Liver (tissue), 3 donors: ENCODE measurements around the gene YY1.

Experiments
- FOXA1 ChIP-seq: IDR thresholded peaks from 2 replicates; pipeline ENCODE4 v1.6.1; 2016; ENCODE audit warnings: antibody characterized with exemption
- GABPA ChIP-seq, 2 donors: IDR thresholded peaks in 1 of 2; conservative IDR thresholded peaks in 1 of 2; 2 replicates each; pipeline ENCODE4 v1.6.1; 2016; ENCODE audit warnings: antibody characterized with exemption in 2 of 2, mild to moderate bottlenecking in 1 of 2, moderate library complexity in 1 of 2
- HNF4G ChIP-seq: IDR thresholded peaks from 2 replicates; pipeline ENCODE4 v1.6.1; 2016; ENCODE audit warnings: antibody characterized with exemption
- JUND ChIP-seq, 2 donors: IDR thresholded peaks; 2 replicates each; pipeline ENCODE4 v1.6.1; 2016; ENCODE audit warnings: antibody characterized with exemption in 2 of 2
- RAD21 ChIP-seq, 2 donors: IDR thresholded peaks; 2 replicates each; pipeline ENCODE4 v1.6.1; 2016; ENCODE audit warnings: antibody characterized with exemption in 2 of 2, mild to moderate bottlenecking in 2 of 2
- TAF1 ChIP-seq: conservative IDR thresholded peaks from 2 replicates; pipeline ENCODE4 v1.6.1; 2016; ENCODE audit warnings: antibody characterized with exemption, mild to moderate bottlenecking
- YY1 ChIP-seq: IDR thresholded peaks from 2 replicates; pipeline ENCODE4 v1.6.1; 2016; ENCODE audit warnings: antibody characterized with exemption, mild to moderate bottlenecking
- TF ChIP-seq, protein P1 (sequence below): fragments of 150-350 bp; IDR thresholded peaks from 2 replicates; pipeline ENCODE4 v1.5.1; 2017; ENCODE audit warnings: improper control_type of control experiment, low read depth, low read length; ENCODE audit not compliant: missing input control
- donor health status: healthy.
- donor health status: healthy.

DNA sequence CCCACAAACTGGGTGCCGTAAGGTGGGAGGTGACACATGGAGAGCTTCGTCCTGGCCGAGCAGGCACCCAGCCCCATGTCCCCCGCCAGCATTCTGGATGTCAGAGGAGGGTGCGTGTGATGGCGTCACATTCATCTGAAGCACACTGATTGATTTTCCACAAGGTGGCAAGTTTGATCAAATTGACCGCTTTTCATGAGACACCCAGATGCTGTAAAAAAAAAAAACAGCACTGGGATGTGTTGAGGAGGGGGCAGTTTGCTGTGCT, 43.1 kb downstream of the YY1 start:
- TF ChIP-seq, protein P1, sequence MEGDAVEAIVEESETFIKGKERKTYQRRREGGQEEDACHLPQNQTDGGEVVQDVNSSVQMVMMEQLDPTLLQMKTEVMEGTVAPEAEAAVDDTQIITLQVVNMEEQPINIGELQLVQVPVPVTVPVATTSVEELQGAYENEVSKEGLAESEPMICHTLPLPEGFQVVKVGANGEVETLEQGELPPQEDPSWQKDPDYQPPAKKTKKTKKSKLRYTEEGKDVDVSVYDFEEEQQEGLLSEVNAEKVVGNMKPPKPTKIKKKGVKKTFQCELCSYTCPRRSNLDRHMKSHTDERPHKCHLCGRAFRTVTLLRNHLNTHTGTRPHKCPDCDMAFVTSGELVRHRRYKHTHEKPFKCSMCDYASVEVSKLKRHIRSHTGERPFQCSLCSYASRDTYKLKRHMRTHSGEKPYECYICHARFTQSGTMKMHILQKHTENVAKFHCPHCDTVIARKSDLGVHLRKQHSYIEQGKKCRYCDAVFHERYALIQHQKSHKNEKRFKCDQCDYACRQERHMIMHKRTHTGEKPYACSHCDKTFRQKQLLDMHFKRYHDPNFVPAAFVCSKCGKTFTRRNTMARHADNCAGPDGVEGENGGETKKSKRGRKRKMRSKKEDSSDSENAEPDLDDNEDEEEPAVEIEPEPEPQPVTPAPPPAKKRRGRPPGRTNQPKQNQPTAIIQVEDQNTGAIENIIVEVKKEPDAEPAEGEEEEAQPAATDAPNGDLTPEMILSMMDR: no peak
- no peak for TF ChIP-seq TAF1
- no peak for TF ChIP-seq YY1
- TF ChIP-seq FOXA1: no peak
- TF ChIP-seq GABPA (IDR thresholded peaks at IDR 0.05 in 1 of 2, conservative IDR thresholded peaks at IDR 0.05 in 1 of 2): no peak
- TF ChIP-seq RAD21 (IDR thresholded peaks at IDR 0.05): no peak
- TF ChIP-seq JUND (IDR thresholded peaks at IDR 0.05): no peak
- TF ChIP-seq HNF4G: no peak
